Fibroblast of gingiva (primary cell): ENCODE measurements around the gene TRIM67.
"Not testable (repeated sequence)": the region's sequence is repeated elsewhere in the genome, so short reads cannot be mapped to it uniquely, and the experiment has no call there.

Experiments used
- DNase-seq: peaks from one replicate; pipeline ENCODE4 v3.0.0-alpha.2; 2011; ENCODE audit warnings: low read depth

TRIM67 gene

DNA sequence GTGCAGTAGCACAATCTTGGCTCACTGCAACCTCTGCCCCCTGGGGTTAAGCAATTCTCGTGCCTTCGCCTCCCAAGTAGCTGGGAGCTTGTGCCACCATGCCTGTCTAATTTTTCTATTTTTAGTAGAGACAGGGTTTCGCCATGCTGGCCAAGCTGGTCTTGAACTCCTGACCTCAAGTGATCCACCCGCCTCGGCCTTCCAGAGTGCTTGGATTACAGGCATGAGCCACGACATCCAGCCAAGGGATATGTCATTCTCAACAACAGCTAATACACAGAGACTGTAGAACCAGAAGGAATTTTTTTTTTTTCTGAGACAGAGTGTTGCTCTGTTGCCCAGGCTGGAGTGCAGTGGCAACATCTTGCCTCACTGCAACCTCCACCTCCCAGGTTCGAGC is 3.7 kb upstream of the TRIM67 start:
- DNase-seq: not testable (repeated sequence)

DNA sequence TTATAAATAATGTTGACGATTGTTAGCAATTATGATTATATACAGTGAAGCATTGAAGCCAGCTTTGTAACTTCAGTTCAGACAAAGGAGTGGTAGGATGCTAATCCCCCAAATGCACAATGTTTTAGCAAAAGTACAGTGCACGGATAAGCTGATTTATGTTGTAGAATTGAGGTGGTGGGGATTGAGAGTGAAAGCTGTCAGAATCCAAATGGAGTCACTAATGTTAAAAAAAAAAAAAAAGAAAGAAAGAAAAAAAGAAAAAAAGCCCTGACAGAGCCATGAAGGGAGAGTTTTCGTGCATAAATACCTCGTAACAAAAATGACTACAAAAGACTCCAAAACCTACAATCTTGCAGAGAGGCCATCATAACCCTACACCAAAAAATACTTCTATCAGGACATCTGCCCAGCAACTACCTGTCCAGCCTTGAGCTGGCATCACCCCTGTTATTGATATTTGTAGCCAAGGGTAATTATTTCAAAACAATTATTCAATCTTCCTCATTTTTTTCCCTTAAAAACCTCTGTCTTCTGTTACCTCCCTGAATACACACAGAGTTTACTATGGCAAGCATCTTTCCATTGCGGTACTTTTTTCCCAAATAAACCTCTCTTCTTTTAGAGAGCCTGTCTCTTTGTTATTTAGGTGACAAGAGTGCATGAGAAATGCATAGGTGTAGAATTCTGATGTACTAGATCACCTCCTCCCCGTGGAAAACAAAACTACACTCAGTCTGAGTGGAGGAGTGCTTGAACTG is 2.5 kb upstream of the TRIM67 start:
- DNase-seq: no peak

DNA sequence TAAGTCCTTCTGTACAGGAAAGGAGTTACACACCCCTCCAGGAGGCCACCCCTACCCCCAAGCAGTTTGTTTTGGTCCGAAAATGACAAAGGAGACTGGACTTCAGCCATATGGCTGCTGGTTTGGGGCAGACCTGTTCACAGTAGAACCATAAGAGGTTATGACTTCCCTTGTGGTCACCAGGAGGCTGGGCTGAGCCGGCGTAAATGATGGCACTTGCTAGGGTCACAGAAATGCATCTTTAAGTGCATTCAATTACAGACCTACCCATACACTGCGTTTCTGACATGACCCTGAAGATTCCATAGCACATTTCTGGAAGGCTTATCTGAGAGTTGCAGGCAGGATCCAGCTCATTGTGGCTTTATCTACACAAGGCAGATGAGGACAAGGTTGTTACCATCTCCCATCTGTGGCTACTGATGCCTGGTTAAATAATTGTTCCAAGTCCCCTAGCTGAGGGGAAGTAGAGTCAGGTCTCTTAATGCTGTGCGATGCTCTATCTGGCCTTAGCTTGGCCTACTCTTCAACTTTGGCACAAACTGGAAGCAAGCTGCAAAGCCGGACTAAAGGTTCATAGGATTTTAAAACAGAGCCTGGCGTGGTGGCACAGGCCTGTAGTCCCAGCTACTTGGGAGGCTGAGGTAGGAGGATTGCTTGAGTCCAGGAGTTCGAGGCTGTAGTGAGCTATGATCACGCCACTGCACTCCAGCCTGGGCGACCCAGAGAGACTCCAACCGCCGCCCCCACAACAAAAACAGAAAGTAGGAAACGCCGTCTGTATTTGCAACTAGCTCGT is 1.7 kb upstream of the TRIM67 start:
- no peak for DNase-seq

DNA sequence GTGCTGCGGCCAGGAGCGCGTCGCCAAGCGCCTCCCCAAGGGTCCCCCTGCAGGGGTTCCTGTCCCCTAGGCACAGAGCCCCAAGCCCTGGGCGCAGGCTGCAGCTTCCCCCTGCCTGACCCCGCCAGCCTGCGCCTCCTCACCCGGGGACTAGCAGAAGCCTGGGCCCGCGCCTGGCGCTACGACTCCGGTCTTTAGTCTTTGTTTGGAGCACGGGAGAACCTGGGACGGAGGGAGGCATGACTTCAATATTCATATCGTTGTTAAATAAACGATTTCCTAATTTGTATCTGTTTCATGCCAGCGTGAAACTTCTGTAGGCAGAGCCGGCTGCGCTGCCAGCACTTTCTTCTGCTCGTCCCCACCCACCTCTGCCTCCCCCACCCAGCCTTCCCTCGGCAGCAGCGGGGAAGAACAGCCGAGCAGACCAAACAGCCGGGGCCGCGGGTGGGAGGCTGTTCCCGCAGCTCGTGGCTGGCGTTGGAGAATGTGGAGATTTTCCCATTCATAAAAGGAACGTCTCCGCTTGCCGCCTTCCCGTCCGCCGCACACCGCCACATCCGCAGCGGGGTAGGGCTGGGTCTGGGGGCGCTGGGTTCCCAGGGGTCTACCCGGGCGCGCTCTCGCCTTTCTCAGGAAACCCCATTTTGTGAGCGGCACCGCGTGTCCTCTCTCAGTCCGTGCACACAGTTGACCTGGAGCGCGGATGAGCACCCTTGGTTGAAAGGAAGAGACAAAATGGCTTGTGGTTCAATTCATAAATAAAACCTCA is 777 bp upstream of the TRIM67 start:
- no peak for DNase-seq

DNA sequence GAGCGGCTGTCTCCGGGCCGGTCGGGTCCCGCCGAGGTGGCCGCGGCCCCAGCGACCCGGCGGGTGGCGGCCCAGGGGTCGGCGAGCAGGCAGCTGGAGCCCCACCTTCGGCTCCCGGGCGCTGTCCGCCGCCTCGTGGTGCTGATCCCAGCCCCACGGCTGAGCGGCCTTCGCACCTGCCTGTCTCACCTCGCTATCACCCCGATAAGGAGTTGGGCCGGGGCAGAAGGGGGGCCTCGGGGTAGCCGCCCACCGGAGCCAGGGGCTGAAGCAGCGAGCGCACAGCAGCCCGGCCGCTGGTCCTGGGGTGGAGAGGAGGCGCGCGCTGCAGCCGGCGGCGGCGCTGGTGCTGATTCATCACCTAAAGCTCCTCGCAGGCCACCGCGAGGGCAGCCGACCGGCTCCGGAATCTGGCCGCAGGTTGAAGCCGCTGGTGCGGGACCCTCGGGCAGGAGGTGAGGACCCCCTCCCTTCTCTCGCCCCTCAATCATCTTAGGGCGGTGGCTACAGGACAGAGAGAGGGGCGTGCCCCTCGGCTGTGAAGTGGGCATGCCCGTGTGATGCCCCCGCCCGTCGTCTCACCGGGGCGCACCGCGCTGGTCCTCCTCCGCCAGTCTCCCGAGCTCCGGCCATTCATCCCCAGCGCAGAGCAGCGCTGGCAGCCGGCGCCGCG is 575 bp downstream of the TRIM67 start:
- no peak for DNase-seq

DNA sequence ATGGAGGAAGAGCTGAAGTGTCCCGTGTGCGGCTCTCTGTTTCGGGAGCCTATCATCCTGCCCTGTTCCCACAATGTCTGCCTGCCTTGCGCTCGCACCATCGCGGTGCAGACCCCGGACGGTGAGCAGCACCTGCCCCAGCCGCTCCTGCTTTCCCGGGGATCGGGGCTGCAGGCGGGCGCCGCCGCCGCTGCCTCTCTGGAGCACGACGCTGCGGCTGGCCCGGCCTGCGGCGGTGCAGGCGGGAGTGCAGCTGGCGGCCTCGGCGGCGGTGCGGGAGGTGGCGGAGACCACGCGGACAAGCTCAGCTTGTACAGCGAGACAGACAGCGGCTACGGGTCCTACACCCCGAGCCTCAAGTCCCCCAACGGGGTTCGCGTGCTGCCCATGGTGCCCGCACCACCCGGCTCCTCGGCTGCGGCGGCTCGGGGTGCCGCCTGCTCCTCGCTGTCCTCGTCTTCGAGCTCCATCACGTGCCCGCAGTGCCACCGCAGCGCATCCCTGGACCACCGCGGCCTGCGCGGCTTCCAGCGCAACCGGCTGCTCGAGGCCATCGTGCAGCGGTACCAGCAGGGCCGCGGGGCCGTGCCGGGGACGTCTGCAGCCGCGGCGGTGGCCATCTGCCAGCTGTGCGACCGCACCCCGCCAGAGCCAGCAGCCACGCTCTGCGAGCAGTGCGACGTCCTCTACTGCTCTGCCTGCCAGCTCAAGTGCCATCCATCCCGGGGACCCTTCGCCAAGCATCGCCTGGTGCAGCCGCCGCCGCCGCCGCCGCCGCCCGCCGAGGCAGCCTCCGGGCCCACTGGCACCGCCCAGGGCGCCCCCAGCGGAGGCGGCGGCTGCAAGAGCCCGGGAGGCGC is 1.3 kb downstream of the TRIM67 start:
- no peak for DNase-seq

DNA sequence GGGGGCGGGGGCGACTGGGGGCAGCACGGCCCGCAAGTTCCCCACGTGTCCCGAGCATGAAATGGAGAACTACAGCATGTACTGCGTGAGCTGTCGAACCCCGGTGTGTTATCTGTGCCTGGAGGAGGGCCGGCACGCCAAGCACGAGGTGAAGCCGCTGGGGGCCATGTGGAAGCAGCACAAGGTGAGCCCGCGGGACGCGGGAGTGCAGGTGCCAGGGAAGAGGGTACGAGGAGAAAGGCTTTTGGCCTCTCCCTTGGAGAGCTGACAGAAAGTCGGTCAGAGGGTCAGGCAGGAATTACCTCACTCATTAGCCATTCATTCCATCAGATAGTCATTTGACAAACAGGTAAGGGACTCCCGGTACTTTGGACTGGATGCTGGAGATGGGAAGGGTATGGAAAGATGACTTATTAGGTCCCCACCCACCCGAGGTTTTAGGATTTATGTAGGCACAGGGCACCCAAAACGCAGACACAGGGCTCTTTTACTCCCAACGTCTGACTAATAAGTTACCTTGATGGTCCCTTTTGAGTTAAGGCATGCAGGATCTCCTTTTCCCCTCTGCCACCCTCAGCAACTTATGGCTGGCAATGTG is 2.1 kb downstream of the TRIM67 start:
- DNase-seq: no peak

DNA sequence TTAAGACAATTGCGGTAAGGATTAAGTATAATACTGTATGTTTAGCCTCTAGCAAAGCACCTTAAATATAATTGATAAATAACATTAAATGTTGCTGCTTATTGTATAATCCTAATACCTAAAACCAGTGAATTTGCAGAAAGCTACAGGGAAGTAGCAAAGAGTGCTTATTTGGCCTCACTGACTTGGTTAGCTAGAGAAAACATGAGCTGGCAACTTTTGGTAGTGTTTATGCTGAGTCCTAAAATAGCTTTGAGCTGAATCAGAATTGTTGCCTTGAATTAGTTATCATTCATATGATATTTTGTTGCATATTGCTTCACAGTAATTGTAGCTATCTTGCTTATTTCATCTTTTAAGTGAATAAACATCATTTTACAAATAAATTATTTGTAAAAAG is 3.5 kb downstream of the TRIM67 start:
- peak; percentile 51 for DNase-seq

DNA sequence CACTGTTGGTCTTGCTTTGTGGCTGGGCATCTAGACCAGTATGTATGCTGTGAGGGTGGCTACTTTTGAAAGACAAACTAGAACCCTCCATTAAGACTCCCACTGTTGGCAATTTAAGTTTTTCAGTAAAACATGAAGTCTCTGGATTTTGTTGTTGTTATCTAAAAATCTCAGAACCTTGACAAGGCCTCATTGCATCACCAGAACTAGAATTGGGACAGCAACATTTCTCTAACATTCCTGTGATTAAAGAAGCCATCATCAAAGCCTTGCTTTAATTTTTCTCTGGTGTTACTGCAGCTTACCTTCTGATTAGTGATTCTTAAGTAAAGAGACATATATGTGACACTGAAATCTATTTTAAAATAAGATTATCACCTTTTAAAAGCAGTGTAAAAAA is 4.5 kb downstream of the TRIM67 start:
- no peak for DNase-seq

DNA sequence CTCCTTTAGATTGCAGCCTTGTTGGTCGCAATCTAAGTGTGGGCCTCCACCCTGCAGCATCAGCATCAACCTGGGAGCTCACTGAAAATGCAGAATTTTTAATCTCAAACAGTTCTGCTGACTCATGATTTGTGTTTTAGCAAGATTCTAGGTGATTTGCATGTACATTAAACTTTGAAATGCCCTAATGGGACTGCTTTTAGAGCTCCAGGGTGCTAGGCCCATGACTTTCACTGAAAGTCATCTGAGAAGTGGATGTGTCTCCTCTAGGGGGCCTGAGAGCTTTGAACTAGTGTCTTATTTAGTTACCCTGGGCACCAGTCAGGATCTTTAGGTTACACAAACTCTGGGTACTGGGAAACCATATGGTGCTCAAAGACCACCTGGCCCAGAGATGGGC is 9.0 kb downstream of the TRIM67 start:
- no peak for DNase-seq

DNA sequence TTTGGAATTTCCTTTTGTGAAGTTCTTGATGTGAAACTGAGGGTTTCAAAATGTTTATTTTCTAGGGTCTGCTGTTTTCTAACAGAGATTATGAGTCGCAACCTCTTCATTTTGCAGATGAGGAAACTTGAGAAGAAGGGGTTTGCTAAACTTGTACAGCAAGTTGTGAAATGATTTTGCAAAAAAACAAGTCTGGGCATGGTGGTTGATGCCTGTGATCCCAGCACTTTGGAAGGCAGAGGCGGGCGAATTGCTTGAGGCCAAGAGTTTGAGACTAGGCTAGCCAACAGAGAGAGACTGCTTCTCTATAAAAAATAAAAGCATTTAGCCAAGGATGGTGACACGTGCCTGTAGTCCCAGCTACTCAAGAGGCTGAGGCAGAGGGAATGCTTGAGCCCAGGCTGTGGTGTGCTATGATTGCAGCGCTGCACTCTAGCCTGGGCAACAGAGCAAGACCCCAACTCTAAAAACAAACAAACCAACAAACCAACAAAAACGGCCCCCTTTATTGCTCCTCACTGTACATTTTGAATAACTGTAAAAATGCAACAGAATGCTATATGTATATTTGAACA is 9.9 kb downstream of the TRIM67 start:
- peak; percentile 54 for DNase-seq

DNA sequence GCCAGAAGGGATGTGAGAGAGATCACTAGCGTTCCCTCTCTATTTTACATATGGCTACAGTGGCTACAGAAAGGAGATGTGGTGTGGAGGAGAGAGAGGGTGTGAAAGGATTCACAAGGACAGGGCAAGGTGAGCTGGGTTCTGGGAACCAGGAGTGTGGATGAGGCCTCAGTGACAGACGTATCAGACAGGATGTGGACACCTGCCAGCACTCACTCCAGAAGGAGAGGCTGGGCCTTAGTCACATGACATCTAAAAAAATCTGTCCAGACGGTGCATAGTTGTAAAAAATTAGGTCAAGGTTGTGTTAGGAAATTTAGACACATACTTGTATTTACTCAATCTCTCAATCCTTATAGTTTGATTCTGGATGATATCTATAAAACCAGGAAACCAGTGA is 10.6 kb downstream of the TRIM67 start:
- DNase-seq: no peak

DNA sequence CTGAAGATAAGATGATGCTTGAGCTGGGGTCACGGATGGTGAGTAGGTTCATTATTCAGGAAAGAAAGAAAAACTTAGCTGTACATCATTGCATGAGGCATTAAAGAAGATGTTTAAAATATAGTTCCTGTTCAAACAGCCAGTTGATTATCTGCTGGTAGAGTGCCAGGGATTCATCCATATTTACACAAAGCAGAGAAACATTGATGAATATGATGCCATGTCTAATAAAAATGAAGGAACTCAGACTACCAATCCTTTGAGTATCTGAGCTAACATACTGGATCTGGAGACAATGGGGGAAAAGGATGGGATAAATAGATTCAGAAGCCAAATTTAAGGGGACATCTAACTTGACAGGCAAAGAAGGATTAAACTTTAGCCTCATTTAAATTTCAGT is 14.6 kb downstream of the TRIM67 start:
- DNase-seq: no peak

DNA sequence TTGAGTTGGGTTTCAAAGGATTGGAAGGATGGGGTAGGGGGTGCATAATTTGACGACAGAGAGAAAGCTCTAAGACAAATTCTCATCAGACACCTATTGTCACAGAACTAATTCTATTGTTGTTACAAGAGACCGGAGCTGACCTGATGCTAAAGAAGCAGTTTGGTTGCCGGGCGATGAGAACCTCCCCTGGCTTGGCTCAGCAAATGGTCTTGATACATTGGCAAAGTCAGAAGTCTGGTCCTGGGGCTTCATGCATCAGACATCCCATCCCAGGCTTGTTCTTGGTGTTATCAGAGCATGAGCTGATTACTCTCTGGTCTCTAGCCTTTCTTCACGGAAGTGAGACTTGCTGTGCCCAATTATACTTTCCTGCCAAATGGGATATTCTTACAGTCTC is 15.4 kb downstream of the TRIM67 start:
- DNase-seq: no peak

DNA sequence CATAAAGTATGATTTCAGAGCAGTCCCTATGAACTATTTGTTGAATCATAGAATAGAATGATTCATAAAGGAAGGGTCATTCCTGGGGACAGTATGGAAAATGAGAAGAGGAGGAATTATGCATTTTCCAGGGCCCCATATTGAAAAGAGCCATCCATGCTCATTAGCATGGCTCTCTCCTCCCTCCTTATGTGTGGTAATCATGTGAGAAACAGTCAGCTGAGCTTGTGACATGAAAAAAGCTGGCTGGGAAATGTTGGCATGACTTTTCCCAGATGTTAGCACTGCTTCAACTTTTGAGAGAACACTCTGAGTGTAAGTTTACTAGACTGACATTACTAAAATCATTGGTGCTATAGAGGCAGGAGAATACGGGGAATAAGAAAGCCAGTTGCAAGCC is 16.1 kb downstream of the TRIM67 start:
- DNase-seq: no peak

DNA sequence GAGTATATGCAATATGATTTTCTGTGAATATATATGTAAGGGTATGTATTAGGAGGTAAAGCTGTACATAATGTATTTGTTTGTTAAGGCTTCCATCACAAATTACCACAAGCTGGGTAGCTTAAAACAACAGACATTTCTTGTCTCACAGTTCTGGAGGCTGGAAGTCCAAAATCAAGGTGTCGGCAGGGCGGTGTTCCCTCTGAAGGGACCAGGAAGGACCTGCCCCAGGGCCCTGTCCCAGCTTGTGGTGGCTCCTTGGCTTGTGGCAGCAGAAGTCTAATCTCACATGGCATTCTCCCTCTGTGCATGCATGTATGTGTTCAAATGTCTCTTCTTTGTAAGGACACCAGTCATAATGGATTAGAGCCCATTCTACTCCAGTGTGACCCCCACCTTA is 17.1 kb downstream of the TRIM67 start:
- no peak for DNase-seq

DNA sequence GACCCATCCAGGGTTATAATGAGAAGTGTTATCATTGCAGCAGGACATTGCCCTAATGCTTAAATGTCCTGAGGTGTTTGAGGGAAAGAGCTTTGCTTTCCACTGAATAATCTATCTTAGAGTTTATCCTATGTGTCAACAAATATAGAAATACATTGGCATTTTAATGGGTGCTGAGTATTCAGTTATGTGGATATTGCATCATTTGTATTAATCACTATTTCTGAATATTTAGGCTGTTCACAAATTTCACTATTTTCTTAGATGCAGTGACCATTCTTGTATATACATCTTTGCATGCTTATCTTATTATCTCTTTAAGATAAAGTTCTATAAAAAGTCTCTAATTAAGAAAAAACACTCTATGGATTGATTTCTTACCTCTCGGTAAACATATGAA is 18.2 kb downstream of the TRIM67 start:
- DNase-seq: no peak

DNA sequence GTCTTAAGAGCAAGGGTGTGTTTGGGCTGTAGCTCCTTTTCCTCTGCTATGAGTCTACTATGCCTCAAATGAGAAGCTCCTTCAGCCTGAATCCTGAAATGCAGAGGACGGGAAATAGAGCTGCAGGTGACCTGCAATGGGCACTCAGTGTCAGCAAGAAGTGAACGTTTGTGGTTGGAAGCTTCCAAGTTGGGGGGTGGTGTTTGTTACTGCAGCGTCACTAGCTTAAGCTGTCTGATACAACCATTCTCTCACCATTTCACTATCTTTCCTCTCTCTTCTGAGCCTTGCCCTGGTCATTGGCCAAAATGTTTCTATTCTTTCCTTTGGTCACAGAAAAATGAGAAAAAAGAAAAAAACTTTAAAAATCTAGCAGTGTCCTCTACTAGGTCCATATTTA is 19.4 kb downstream of the TRIM67 start:
- no peak for DNase-seq

DNA sequence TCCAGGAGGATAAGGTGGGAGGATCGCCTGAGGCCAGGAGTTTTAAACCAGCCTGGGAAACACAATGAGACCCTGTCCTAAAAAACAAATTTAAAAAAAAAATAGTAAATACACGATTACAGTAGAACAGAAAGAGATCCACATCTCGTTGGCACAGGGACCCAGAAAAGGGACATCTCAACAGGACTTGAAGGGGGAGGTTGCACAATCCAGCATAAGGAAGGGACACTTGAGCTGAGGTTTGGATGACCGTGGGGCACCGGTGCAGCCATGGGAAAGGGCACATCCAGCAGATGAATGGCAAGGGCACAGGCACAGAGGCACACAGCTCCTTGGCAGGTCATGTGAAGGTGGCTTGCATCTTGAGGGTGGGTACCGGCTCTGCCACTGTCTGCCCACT is 20.5 kb downstream of the TRIM67 start:
- no peak for DNase-seq
